IPS-15b (cell line): ENCODE data around the gene PIK3R5.
"Not testable (repeated sequence)": the region's sequence is repeated elsewhere in the genome, so short reads cannot be mapped to it uniquely, and the experiment has no call there.

Source experiments
- H3K27me3 ChIP-seq: one replicate; pipeline ENCODE4 v1.6.1; 2013; ENCODE audit warnings: low read length; ENCODE audit not compliant: control insufficient read depth, insufficient read depth
- H3K36me3 ChIP-seq: one replicate; pipeline ENCODE4 v1.6.1; 2013; ENCODE audit warnings: low read length; ENCODE audit not compliant: control insufficient read depth, insufficient read depth
- H3K4me1 ChIP-seq: one replicate; pipeline ENCODE4 v1.6.1; 2013; ENCODE audit warnings: mild to moderate bottlenecking, low read length; ENCODE audit not compliant: control insufficient read depth, insufficient read depth
- H3K4me3 ChIP-seq: one replicate; pipeline ENCODE4 v1.5.1; 2013; ENCODE audit warnings: low read depth, low read length
- H3K9ac ChIP-seq: one replicate; pipeline ENCODE4 v1.6.1; 2013; ENCODE audit warnings: low read depth, mild to moderate bottlenecking, low read length
- H3K9me3 ChIP-seq: one replicate; pipeline ENCODE4 v1.6.1; 2013; ENCODE audit warnings: mild to moderate bottlenecking, low read length; ENCODE audit not compliant: control insufficient read depth, insufficient read depth

The PIK3R5 gene

GRCh38 chr17:8867361-8867981 lies 98.0 kb downstream of the PIK3R5 start, which contains the start of gene PIK3R6:
Gene PIK3R6 (minus strand): TSS chr17:8867674. CDS start chr17:8849794, 17,880 bp downstream.
- Histone ChIP-seq H3K4me3 (no peak within 1 kb of the TSS), H3K4me1 (peaks cover 2% of the 10 kb centered on the region), H3K36me3 (no peaks in the 10 kb centered on the region), H3K9ac (no peak within 1 kb of the TSS), H3K27me3 (peaks cover 5% of the 10 kb centered on the region), H3K9me3 (no peaks in the 10 kb centered on the region)

- H3K4me3 ChIP-seq = no peak overlapping the region
- H3K27me3 ChIP-seq = peaks cover 5% of the 10 kb centered on the region
- no peaks in the 10 kb centered on the region for H3K36me3 ChIP-seq
- no peaks in the 10 kb centered on the region for H3K4me1 ChIP-seq
- no peaks in the 10 kb centered on the region for H3K9me3 ChIP-seq
- H3K9ac ChIP-seq = no peak overlapping the region
These were observed 99.7 kb downstream of the PIK3R5 start for GRCh38 chr17:8865811-8866210.

- Histone ChIP-seq H3K9ac (no peak overlapping the region), H3K4me3 (no peak overlapping the region), H3K27me3 (peaks cover 5% of the 10 kb centered on the region), H3K9me3 (no peaks in the 10 kb centered on the region), H3K36me3 (no peaks in the 10 kb centered on the region), H3K4me1 (no peaks in the 10 kb centered on the region)
These were observed 100.1 kb downstream of the PIK3R5 start for GRCh38 chr17:8865385-8865784.

- no peaks in the 10 kb centered on the region for H3K9me3 ChIP-seq
- H3K9ac ChIP-seq = no peak overlapping the region
- H3K36me3 ChIP-seq = no peaks in the 10 kb centered on the region
- H3K4me3 ChIP-seq = no peak overlapping the region
- H3K4me1 ChIP-seq = peaks cover 3% of the 10 kb centered on the region
- H3K27me3 ChIP-seq = no peaks in the 10 kb centered on the region
These were observed 103.1 kb downstream of the PIK3R5 start for GRCh38 chr17:8862213-8863056.

GRCh38 chr17:8861495-8862181 lies 103.9 kb downstream of the PIK3R5 start:
- Histone ChIP-seq H3K4me1 (peaks cover 3% of the 10 kb centered on the region), H3K9me3 (no peaks in the 10 kb centered on the region), H3K36me3 (no peaks in the 10 kb centered on the region), H3K4me3 (no peak overlapping the region), H3K27me3 (no peaks in the 10 kb centered on the region), H3K9ac (no peak overlapping the region)

- Histone ChIP-seq H3K9me3 (no peaks in the 10 kb centered on the region), H3K27me3 (no peaks in the 10 kb centered on the region), H3K4me3 (no peak overlapping the region), H3K36me3 (no peaks in the 10 kb centered on the region), H3K9ac (no peak overlapping the region), H3K4me1 (peaks cover 3% of the 10 kb centered on the region)
These were observed 105.6 kb downstream of the PIK3R5 start for GRCh38 chr17:8859804-8860430.

- H3K9ac ChIP-seq = no peak overlapping the region
- no peak overlapping the region for H3K4me3 ChIP-seq
These were observed 106.3 kb downstream of the PIK3R5 start for GRCh38 chr17:8859027-8859803.

GRCh38 chr17:8857919-8858318 lies 107.6 kb downstream of the PIK3R5 start:
- Histone ChIP-seq H3K9me3 (no peaks in the 10 kb centered on the region), H3K36me3 (no peaks in the 10 kb centered on the region), H3K27me3 (no peaks in the 10 kb centered on the region), H3K9ac (no peak overlapping the region), H3K4me1 (peaks cover 3% of the 10 kb centered on the region), H3K4me3 (no peak overlapping the region)

More at GRCh38 chr17:8859027-8859803, 106.3 kb downstream of the PIK3R5 start:
- no peaks in the 10 kb centered on the region for H3K36me3 ChIP-seq
- no peaks in the 10 kb centered on the region for H3K9me3 ChIP-seq
- H3K4me1 ChIP-seq = peaks cover 3% of the 10 kb centered on the region
- H3K27me3 ChIP-seq = no peaks in the 10 kb centered on the region

- Histone ChIP-seq H3K4me3 (no peak overlapping the region), H3K4me1 (peaks cover 3% of the 10 kb centered on the region), H3K27me3 (no peaks in the 10 kb centered on the region), H3K9me3 (no peaks in the 10 kb centered on the region), H3K9ac (no peak overlapping the region), H3K36me3 (no peaks in the 10 kb centered on the region)
These were observed 108.5 kb downstream of the PIK3R5 start for GRCh38 chr17:8856869-8857575.

GRCh38 chr17:8856205-8856603 lies 109.3 kb downstream of the PIK3R5 start:
- H3K27me3 ChIP-seq, H3K4me3 ChIP-seq, H3K9ac ChIP-seq, H3K36me3 ChIP-seq, H3K4me1 ChIP-seq, H3K9me3 ChIP-seq: not testable (repeated sequence)
